Testis (tissue), 3 donors: ENCODE results near the gene LDHD. TPM values are rescaled to one million over a fixed set of nuclear protein-coding genes. Genes with fewer than 3 reads are reported as not detected.

Experiments
- DNase-seq: peaks from one replicate; pipeline ENCODE4 v3.0.0-alpha.2; 2019
- H3K27ac ChIP-seq, 2 donors: fragments of 200-600 bp; sonication (generic); one replicate each; pipeline ENCODE4 v1.5.1; 2019
- H3K27me3 ChIP-seq: fragments of 200-600 bp; sonication (generic); one replicate; pipeline ENCODE4 v1.5.1; 2019
- H3K36me3 ChIP-seq: fragments of 200-600 bp; sonication (generic); one replicate; pipeline ENCODE4 v1.5.1; 2017; ENCODE audit warnings: low read depth; ENCODE audit errors: missing control alignments
- H3K4me1 ChIP-seq: fragments of 200-600 bp; sonication (generic); one replicate; pipeline ENCODE4 v1.5.1; 2019
- H3K4me3 ChIP-seq, 2 donors: fragments of 200-600 bp; sonication (generic); one replicate each; pipeline ENCODE4 v1.5.1; 2017 to 2019
- H3K9me3 ChIP-seq: fragments of 200-600 bp; sonication (generic); one replicate; pipeline ENCODE4 v1.5.1; 2017
- POLR2A ChIP-seq: fragments of 450-650 bp; IDR thresholded peaks from one replicate; pipeline ENCODE4 v1.6.1; 2017; ENCODE audit warnings: antibody characterized with exemption, mild to moderate bottlenecking, moderate library complexity
- WGBS, 2 donors: methylation state at CpG; one replicate each; pipeline ENCODE4 v1.1.5; 2018; 5-methylcytosine and 5-hydroxymethylcytosine counted together
- intact Hi-C: fragments of 100-400 bp; cut with DNase I; formaldehyde crosslinking; loops from one replicate; pipeline ENCODE4 v1.15.1; 2023; ENCODE audit warnings: low total_unique reads
- polyA plus RNA-seq: library from polyadenylated mRNA; stranded (reverse); fragments of 350-450 nt; fragmentation: Illumina TruSeq; extraction: RNeasy Lipid Tissue Mini Kit (QIAGEN cat#74804); gene quantifications from one replicate; pipeline ENCODE4 v1.2.3, GENCODE V29; 2014; ENCODE audit warnings: low read depth, low replicate concordance; ENCODE audit not compliant: insufficient read depth
- total RNA-seq, 2 donors: library from RNA; depleted of rRNA; stranded (reverse); fragments of >200 nt; gene quantifications; one replicate each; pipeline ENCODE4 v1.2.3, GENCODE V29; 2016
- TF ChIP-seq, protein P1 (sequence below), 3 experiments: fragments of 450-650 bp in 2 of 3; fragments of 200-600 bp in 1 of 3; sonication (generic) in 1 of 3; IDR thresholded peaks; one replicate each; pipeline ENCODE4 v1.5.1; 2016 to 2019; ENCODE audit warnings: antibody characterized with exemption in 3 of 3, mild to moderate bottlenecking in 2 of 3, moderate library complexity in 1 of 3

LDHD gene
- total and polyA plus RNA-seq, 3 donors from 2014 or later, result 4.2 to 14.4 (median 5.0) TPM

DNA sequence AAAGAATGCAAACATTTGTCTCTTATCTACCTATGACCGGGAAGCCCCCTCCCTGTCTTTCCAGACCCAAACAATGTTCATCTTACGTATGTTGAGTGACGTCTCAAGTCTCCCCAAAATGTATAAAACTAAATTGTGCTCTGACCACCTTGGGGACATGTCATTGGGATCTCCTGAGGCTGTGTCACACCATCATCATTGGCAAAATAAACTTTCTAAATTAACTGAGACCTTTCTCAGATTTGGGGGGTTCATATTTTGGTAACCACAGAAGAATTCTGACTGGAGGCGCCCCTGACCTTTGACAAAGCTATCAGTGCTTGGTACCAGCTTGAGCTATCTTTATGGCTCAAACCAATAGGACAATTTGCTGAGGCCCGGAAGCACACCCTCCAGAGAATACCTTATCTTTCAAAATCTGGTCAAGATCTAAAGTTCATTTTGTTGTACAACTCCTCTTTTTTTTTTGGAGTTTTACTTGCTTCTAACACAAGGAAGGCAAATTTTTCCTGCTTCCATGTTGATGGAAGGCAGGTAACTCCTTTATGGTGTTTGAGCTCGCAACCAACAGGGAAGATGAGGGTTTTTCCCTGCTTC is 2.5 kb upstream of the LDHD start:
- no peak overlapping the region for H3K27ac ChIP-seq
- TF ChIP-seq, protein P1, sequence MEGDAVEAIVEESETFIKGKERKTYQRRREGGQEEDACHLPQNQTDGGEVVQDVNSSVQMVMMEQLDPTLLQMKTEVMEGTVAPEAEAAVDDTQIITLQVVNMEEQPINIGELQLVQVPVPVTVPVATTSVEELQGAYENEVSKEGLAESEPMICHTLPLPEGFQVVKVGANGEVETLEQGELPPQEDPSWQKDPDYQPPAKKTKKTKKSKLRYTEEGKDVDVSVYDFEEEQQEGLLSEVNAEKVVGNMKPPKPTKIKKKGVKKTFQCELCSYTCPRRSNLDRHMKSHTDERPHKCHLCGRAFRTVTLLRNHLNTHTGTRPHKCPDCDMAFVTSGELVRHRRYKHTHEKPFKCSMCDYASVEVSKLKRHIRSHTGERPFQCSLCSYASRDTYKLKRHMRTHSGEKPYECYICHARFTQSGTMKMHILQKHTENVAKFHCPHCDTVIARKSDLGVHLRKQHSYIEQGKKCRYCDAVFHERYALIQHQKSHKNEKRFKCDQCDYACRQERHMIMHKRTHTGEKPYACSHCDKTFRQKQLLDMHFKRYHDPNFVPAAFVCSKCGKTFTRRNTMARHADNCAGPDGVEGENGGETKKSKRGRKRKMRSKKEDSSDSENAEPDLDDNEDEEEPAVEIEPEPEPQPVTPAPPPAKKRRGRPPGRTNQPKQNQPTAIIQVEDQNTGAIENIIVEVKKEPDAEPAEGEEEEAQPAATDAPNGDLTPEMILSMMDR (IDR thresholded peaks at IDR 0.05), result no peak
- TF ChIP-seq POLR2A, result no peak
- H3K4me3 ChIP-seq, result no peak overlapping the region
- no peaks in the 10 kb centered on the region for H3K27me3 ChIP-seq
- peaks cover 3% of the 10 kb centered on the region for H3K4me1 ChIP-seq
- 80 to 81% methylated on average over 6 of the region's 6 CpGs for WGBS, 2 donors
- no peaks in the 10 kb centered on the region for H3K9me3 ChIP-seq
- intact Hi-C loops, result no loop called here
- no peaks in the 10 kb centered on the region for H3K36me3 ChIP-seq
- no peak for DNase-seq

DNA sequence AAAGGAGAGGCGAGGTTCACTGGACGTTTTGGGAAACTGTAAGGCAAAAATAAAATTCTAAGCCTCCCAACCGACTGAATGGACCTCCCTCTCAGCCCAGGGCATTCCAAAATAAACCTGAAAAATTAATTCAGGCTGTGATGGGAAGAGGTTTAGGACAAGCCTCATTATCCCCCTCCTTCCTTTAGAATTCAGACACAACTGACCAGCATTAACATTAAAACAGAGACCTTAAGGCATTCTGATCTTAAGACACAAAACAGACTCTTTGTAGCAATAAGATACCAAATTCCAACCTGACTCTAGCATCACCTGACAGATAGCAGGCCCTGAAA is 298 bp upstream of the LDHD start:
- WGBS, 2 donors, result 26 to 48% methylated on average over 3 of the region's 3 CpGs
- TF ChIP-seq, protein P1 (IDR thresholded peaks at IDR 0.05), result no peak
- no peak for TF ChIP-seq POLR2A
- intact Hi-C loops, result no loop called here
- no peaks in the 10 kb centered on the region for H3K27me3 ChIP-seq
- peaks cover 10% of the 10 kb centered on the region for H3K4me1 ChIP-seq
- H3K9me3 ChIP-seq, result no peaks in the 10 kb centered on the region
- no peak overlapping the region for H3K27ac ChIP-seq
- no peak for DNase-seq
- H3K36me3 ChIP-seq, result no peaks in the 10 kb centered on the region
- H3K4me3 ChIP-seq, result no peak overlapping the region

DNA sequence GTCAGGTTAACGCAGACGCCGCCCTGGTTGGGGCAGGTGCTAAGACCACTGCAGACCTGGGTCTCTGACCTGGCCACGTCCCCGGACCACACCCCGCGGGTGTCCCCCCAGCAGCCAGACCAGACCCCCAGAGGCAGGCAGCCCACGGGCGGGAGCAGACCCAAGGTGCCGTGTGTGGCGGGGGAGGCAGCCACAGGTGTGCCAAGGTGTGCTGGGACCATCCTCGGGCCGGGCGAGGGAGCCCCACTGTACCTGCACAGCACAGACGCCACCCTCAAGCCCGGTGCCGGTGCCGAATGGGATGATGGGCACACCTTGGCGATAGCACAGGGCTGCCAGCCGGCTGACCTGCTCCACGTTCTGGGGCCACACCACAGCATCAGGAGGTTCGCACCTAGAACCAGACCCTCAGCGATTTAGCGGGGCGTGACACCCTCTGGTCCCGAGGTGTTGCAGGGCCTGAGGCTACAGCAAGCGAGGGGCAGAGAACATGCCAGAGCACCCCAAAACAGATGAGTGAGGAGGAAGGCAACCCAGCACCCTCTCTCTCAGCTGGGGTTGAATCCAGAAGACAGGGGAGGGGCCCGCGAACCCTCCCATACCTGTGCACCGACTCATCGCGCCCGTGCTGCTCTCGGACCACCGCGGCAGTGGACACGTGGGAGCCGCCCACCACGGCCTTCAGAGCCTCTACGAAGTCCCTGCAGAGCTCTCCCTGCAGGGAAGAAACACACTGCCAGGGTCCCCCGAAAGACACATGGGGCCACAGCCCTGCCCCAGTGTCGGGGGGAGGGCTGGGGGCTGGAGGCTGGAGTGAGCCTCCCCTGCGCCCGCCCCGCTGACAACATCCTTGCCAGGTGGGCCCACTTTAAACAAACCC is 1.4 kb downstream of the LDHD start:
- Histone ChIP-seq H3K9me3 (no peaks in the 10 kb centered on the region), H3K27ac (no peak overlapping the region), H3K36me3 (no peaks in the 10 kb centered on the region), H3K4me3 (peak overlapping the region in 1 of 2 donors; percentile 8), H3K4me1 (peaks cover 26% of the 10 kb centered on the region), H3K27me3 (no peaks in the 10 kb centered on the region)
- 40 to 65% methylated on average over 19 to 44 of the region's 45 CpGs for WGBS, 2 donors
- intact Hi-C loops, result no loop called here
- no peak for DNase-seq
- TF ChIP-seq POLR2A, result no peak
- TF ChIP-seq, protein P1 (IDR thresholded peaks at IDR 0.05), result no peak

DNA sequence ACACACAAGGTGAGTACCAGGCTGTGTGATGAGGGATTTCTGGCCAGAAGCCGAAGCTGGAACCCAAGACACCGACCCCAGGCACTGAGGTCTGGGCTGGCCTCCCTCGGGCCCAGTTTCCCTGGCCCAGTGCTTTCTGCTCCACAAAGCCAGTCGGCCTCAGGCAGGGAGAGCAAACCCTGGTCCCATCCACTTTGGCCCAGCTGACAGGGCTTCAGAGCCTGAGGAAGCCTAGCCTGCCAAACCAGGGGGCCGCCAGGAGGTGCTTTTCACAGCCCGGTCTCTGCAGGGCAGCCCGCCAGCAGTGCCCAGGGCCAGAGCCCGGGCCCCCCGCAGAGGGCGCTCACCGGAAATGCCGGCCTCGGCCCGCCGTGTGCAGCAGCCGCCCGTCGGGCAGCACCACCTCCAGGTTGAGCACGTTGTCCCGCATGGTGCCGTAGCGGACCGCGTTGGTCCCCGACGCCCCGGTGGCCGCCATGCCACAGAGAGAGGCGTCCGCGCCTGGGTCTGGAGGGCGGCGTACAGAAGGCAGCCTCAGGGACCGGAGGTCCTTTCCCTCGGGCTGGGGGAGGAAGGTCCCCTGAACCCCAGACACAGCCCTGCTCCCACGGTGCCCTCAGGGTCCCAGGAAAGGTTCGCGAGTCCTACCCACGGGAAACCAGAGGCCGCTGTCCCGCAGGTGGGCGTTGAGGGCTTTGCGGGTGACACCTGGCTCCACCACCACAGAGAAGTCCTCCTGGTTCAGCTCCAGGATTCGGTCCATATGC is 2.2 kb downstream of the LDHD start:
- H3K36me3 ChIP-seq, result no peaks in the 10 kb centered on the region
- 56 to 58% methylated on average over 12 to 38 of the region's 44 CpGs for WGBS, 2 donors
- no peak overlapping the region for H3K27ac ChIP-seq
- intact Hi-C loops, result no loop called here
- TF ChIP-seq POLR2A, result no peak
- TF ChIP-seq, protein P1 (IDR thresholded peaks at IDR 0.05), result no peak
- peak overlapping the region in 1 of 2 donors; percentile 8 for H3K4me3 ChIP-seq
- H3K9me3 ChIP-seq, result no peaks in the 10 kb centered on the region
- peaks cover 34% of the 10 kb centered on the region for H3K4me1 ChIP-seq
- DNase-seq, result no peak
- no peaks in the 10 kb centered on the region for H3K27me3 ChIP-seq
